ENCODE measurements around the gene IMP3.

The IMP3 gene

GRCh38 chr15:75649045-75649761, 9.2 kb upstream of the IMP3 start:
- peak overlapping the region; percentile 78 for H3K4me3 ChIP-seq (ENCODE audit: low read length)
- no peak for DNase-seq (ENCODE audit: low read depth)
- TF ChIP-seq CTCF (IDR thresholded peaks at IDR 0.05; ENCODE audit: insufficient read depth, low read depth, low read length, missing control alignments), result no peak

GRCh38 chr15:75648156-75649000, 8.4 kb upstream of the IMP3 start:
- TF ChIP-seq CTCF (IDR thresholded peaks at IDR 0.05; ENCODE audit: insufficient read depth, low read depth, low read length, missing control alignments), result no peak
- no peak for DNase-seq (ENCODE audit: low read depth)
- H3K4me3 ChIP-seq (ENCODE audit: low read length), result peak overlapping the region; percentile 78

- DNase-seq (ENCODE audit: low read depth), result peak; percentile 88
- TF ChIP-seq CTCF (IDR thresholded peaks at IDR 0.05; ENCODE audit: insufficient read depth, low read depth, low read length, missing control alignments), result peak; percentile 10
- H3K4me3 ChIP-seq (ENCODE audit: low read length), result peak within 1 kb of the TSS; percentile 78
These were observed 7.5 kb upstream of the IMP3 start, which contains the start of gene SNX33 for GRCh38 chr15:75647370-75648155. SNX33 (plus strand) TSS chr15:75647912; CDS start chr15:75649103, 1,191 bp downstream.

- TF ChIP-seq CTCF (IDR thresholded peaks at IDR 0.05; ENCODE audit: insufficient read depth, low read depth, low read length, missing control alignments), result no peak
- DNase-seq (ENCODE audit: low read depth), result no peak
- peak overlapping the region; percentile 78 for H3K4me3 ChIP-seq (ENCODE audit: low read length)
These were observed 6.9 kb upstream of the IMP3 start for GRCh38 chr15:75646944-75647364.

GRCh38 chr15:75646112-75646943, 6.3 kb upstream of the IMP3 start:
- no peak for TF ChIP-seq CTCF (IDR thresholded peaks at IDR 0.05; ENCODE audit: insufficient read depth, low read depth, low read length, missing control alignments)
- peak overlapping the region; percentile 78 for H3K4me3 ChIP-seq (ENCODE audit: low read length)
- no peak for DNase-seq (ENCODE audit: low read depth)

GRCh38 chr15:75644376-75644775, 4.4 kb upstream of the IMP3 start:
- no peak overlapping the region for H3K4me3 ChIP-seq (ENCODE audit: low read length)
- DNase-seq (ENCODE audit: low read depth), result no peak
- no peak for TF ChIP-seq CTCF (IDR thresholded peaks at IDR 0.05; ENCODE audit: insufficient read depth, low read depth, low read length, missing control alignments)

Data from epithelial cell of esophagus (primary cell).